HUDEP-2 (cell line): Measurements from ENCODE around the gene FABP7.
A peak's percentile ranks its signal among the peaks of the same experiment; 100 is the strongest.

Experiments used
- DNase-seq, 76 experiments: peaks; one replicate each; lab custom pipeline; 2025; ENCODE audit not compliant: unreplicated experiment in 76 of 76; lab: John Stamatoyannopoulos, UW

FABP7 gene

DNA sequence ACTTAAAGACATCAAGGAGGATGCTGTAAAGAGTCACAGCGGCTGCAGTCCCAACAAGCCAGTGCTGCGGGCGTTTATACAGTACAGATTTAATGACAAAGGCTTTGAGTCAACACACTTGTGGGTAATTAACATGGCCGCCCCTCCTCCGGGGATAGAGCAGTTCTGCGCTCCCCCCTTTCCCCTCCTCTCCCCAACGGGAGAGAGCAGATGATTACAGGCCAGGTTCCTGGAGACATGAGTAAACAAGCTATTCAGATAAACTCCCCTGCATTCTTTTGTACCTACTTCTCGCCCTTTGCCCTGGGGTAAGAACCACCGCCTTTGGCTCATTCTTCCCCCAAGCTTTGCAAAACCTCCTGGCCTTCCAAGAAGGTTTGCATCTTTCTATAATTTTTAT is 23.6 kb upstream of the FABP7 start:
- DNase-seq, result no peak

DNA sequence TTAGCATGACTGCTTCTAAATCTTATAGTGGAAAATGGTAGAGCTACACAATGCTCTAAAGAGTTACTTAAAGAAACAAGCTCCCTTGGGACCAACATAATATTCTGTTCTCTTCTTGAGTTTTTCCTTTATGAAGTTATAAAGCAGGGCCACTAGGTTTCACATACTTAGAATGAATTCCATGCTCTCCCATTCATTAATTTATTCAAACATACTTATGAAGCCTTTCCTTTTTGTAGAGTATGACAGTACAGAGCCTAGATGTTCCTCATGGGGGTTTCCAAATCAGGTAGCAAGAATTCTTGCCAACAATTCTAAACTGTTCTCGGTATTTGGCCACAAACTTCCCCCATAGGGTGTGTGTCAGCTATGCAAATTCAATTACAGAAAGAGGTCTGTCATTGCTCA is 20.6 kb upstream of the FABP7 start:
- no peak for DNase-seq

DNA sequence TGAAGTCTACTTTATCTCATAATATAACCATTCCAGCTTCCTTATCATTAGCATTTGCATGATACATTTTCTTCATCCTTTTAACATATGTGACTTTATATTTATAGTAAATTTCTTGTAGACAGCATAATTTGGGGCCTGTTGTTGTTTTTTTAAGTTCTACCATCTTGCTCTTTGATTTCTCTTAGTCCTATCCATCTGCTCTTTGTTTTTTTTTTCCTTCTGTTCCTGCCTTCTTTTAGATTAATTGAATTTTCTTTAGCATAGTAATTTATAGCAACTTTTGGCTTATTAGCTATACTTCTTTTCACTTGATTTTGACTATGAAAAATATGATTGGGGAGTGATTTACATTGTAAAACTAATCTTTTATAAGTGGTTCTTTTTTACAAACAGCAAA is 19.2 kb upstream of the FABP7 start:
- DNase-seq, result no peak

DNA sequence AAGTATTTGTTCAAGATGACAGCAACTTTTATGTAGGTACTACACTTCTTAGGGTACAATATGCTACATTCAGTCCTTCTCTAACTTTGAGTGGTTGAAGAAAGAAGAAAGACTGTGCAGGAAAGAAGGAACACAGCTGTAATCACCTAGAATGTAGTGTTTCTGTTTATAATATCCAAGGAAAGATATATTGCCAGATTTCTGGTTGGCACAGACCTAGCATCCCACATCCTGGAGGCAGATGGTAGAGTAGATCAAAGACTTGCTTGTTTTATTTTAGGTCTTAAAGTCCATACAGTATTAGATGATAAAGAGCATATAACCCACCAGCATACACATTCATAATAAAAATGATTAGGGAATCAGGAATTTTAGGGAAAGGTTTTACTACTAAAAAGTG is 13.3 kb upstream of the FABP7 start:
- no peak for DNase-seq

DNA sequence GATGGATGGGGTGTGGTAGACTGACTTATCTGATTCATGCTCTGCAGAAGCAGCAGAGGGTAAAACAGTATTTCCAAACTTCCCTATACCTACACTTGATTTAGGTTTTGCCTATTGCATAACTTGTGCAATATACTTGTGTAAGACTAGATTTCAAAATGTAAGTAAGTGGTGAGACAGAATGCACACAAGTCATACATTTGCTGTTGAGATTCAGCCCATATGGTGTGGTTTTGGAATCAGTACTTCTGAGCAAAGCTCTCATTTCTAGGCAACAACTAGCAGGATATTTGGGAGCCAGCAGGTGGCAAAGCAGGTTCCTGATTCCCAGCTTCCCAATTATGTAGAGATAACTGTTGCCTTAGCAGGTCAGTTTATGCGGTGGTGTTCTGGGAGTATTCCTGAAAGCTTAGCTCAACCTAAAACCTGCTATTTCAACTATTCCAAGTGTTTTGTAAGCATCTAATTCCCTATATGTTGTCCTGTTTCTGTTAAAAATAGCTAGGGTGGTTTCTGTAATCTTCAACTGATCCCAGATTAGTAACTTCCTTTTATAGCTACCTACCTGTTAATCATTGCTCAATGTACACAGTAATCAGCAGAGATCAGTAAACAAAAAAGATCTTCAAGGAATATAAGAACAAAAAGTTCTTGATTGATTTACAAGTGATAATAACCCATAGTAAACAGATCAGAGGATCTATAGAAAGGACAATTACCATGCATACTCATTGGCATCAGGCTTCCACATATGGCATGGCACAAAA is 8.5 kb upstream of the FABP7 start:
- no peak for DNase-seq

DNA sequence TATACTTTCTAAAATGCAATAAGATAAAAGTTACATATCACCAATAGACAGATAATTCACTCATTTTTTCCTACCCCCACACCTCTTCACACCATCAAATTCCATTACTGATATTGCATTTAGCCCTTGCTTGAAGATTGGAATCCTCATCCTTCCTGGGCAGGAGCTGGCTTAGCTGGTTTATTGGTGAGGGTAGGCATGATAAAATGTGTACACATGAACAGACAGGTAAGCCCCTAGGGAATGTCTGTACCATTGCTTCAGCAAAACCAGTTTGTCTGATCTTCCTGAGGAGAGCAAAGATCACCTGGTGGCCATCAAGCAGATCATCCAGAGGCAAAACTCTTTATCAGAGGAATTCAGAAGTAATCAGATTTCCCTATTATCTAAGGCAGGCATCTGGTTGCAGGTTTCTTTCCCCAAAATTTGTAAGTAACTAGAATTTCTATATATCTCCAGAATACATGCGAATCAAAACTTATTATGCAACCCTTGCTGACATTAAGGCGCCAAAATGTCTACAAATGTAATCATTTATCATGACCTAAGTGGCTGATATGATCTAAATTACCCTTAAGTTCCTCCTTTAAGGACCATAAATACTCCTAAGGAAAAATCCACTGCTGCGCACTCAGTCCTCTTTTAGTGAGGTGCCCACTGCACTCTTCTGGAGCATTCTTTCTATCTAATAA is 6.6 kb upstream of the FABP7 start:
- no peak for DNase-seq

DNA sequence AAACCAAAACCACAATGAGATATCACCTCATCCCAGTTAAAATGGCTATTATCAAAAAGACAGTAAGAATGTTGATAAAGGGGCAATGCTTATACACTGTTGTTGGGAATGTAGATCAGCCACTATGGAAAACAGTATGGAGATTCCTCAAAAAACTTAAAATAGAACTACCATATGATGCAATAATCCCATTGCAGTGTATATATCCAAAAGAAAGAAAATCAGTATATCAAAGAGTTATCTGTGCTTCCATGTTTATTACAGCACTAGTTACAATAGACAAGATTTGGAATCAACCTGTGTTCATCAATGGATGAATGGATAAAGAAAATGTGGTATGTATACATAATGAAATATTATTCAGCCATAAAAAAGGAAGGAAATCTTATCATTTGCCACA is 3.5 kb upstream of the FABP7 start:
- no peak for DNase-seq

DNA sequence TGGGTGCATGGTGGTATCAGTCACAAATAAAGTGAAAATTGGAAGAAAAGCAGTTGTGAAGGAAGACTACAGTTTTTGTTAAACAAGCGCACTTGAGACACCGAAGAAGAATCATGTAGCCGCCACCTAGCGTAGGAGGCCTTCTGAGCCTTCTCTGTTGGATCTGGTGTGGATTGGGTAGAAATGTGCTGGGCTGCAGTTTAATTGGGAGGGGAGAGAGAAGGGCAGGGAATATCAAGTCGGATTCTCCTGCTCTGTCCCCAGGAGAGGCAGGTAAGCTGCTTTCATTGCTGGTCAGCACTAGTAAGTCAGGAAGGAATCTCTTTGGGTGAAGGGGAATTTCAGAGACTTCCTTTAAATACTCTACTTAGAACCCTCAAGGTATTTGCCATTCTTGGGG is 1.2 kb upstream of the FABP7 start:
- no peak for DNase-seq

DNA sequence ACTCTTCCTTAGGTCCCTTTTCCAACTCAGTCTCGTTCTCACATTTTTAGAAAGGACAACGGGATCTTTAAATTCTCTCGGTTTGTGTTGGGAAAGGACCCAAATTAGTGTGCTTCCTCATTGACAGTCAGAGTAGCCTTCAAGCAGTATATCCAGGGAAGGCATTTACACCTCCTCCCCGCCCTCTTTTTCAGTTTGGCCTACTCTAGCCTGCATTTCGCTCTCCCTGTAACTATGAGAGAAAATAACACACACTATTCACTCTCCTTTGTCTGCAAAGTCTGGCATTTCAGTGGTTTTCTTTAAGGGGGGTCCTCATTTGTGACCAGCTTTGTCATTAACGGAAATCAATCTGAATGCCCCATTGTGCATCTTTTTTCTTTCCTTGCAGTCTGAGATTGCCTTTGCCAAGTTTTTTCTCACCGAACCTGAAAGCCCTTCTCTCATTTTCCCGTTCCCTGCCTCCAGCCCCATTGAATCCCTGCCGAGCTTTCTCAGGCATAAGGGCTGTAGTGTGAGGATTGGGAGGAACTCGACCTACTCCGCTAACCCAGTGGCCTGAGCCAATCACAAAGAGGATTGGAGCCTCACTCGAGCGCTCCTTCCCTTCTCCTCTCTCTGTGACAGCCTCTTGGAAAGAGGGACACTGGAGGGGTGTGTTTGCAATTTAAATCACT is 393 bp upstream of the FABP7 start:
- DNase-seq, result no peak

DNA sequence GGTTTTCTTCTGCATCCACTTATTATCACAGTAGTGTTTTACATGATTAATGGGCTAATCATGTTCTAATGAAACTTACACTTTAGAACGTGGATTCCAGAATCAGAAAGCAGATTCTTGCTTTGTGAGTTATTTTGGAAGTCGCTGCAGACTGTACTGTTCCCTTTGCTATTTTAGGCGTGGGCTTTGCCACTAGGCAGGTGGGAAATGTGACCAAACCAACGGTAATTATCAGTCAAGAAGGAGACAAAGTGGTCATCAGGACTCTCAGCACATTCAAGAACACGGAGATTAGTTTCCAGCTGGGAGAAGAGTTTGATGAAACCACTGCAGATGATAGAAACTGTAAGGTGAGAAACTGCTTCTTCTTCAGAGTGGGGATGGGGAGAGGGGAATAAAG is 598 bp downstream of the FABP7 start:
- no peak for DNase-seq

DNA sequence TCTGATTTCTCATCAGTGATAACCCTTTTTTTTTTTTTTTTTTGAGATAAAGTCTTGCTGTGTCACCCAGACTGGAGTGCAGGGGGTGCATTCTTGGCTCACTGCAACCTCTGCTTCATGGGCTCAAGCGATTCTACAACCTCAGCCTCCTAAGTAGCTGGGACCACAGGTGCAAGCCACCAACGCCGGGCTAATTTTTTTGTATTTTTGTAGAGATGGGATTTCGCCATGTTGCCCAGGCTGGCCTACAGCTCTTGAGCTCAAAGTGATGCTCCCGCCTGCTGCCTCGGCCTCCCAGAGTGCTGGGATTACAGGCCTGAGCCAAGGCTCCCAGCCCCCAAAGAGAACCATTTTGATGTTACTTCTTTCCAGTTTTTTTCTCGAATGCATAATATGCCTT is 2.2 kb downstream of the FABP7 start:
- no peak for DNase-seq

DNA sequence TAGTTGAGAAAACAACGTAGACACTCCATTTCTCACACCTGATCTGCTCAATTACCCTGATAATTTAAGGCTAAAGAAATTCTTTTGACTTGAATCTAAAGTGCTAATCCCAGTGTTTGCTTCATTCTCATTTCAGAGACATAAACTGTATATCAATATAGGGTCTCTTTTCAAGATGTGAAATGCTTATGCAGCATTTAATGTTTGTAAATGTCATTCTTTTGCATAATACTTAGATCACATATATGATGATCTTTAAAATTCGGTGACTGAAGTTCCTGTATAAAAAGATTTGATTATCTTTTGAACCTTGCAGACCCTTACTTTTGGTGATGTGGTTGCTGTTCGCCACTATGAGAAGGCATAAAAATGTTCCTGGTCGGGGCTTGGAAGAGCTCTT is 3.9 kb downstream of the FABP7 start:
- DNase-seq, result no peak

DNA sequence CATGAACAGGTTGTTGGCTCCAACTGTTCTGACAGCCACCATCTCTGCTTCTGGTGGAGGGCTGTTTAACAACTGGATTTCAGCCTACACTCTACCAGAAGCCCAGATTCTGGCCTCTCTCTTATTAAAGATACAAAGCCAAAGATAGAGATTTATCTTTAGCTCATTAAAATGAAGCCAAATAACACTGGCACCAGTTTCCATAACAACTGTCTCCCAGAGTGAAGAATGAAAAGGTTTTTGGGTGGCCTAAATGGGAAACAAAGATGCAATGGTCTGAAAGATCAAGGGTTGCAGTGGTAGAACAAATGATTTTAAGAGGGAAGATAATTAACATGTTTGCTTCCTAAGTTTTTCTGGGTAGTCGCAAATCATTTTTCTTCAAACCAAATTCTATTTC is 6.4 kb downstream of the FABP7 start:
- no peak for DNase-seq

DNA sequence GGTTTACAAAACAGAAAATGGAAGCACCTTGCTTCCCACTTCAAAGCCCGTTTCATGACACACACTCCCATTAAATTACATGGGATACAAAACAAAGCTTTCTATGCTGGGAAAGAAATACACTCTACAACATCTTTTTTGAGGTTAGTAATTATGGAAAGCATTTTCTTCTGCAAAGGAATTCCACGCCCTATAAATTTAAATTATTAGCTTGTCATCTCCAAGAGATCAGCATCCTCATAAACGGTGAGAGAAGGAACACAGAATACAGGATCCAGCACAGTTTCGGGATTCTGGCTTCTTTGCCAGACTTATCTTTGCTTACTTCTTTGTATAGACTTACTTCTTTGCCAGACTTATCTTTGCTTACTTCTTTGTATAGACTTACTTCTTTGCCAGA is 8.2 kb downstream of the FABP7 start:
- DNase-seq, result no peak

DNA sequence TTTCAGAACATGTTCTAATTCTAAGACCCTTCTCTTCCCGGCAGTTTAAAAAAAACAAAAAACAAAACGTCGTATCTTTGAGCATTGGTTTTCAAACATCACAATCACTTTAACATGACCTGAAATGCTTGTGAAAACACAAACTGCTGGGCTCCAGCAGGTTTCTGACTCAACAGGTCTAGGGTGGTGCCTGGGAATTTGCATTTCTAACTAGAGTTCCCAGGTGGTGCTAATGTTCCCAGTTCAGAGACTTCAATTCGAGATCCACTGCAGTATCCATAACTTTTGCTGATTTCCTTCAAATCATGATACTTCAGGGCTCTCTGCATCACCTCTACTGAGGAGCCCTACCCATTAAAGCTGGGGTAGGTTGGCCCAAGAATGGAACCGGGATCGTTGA is 8.7 kb downstream of the FABP7 start:
- DNase-seq, result no peak

DNA sequence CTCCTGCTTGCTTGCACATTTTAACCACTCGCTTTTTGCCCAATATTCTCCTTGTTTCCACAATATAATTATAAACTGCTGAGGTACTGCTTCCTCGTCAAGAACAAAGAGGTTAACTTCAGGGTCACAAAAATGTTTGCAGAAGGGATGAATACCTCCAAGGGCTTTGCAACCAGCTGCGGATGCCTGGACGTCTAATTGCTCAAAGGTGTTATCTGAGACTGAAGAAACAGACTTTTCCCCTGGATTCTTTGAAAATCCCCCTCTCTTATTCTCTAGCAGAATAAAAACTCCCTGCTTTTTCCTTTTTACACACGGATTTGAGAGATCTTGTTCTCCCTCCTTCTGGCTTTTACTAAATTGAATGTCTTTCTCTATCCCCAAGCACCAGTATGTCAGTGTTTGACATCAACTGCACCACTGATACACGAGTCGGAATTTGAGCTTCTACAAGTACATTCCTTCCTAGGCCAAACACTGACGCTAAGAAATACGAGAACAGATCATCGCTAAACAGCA is 9.2 kb downstream of the FABP7 start:
- no peak for DNase-seq

DNA sequence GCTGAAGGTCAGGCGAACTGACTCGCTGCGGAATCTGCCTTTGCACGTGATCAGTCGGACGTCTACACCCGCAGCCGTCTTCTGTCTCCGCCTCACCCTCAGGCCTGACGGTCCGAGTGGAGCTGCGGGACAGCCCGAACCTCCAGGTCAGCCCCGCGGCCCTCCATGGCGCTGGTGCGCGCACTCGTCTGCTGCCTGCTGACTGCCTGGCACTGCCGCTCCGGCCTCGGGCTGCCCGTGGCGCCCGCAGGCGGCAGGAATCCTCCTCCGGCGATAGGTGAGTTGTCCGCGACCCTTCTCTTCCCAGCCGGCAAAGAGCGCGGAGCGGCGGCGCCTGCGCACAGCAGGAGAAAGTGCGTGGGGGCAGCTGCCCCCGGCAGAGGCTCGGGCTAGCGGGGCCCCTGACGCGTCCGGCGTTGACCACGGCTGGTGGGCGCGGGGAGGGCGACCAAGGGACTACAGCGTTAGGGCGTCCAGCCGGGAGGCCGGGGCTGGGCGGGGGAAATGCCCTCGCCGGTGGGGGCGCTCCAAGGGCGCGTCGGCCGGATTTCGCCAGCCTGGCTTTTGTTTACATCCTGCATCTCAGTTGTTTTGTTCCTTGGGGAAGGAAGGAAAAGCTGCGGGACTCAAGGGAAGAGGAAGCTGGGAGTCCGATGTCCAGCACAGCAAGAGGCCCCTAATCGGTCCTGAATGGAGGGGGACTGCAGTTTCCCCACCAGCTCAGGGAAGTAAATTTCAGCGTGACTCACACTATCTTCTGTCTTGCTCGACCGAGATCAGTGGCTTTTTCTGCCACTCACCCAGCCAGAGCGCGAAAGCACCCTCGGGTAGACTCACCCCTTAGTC is 9.9 kb downstream of the FABP7 start, which contains the start of gene SMPDL3A:
Gene SMPDL3A (plus strand): TSS at position 77 of the 846 bp plus-strand sequence. CDS start 89 bp downstream, at position 166.
- DNase-seq, result peak in 11 of 76 experiments; percentile 5 to 39 (median 19)

DNA sequence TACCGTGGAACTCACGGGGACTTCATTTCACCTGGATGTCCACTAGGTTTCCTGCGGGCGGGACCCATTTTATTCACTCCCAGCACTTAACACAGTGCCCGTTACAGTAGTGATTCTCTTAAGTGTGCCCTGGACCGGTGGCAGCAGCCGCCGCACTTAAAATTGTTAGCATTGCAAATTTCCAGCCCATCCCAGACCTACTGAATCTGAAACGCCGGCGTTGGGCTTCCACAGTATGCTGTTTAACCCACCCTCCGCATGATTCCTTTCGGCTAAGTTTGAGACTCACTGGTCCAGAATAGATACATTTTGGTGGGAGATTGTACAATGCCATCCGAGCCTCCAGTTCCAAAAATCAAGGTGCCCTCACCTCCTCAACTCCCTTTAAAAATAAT is 10.5 kb downstream of the FABP7 start:
- DNase-seq, result no peak

DNA sequence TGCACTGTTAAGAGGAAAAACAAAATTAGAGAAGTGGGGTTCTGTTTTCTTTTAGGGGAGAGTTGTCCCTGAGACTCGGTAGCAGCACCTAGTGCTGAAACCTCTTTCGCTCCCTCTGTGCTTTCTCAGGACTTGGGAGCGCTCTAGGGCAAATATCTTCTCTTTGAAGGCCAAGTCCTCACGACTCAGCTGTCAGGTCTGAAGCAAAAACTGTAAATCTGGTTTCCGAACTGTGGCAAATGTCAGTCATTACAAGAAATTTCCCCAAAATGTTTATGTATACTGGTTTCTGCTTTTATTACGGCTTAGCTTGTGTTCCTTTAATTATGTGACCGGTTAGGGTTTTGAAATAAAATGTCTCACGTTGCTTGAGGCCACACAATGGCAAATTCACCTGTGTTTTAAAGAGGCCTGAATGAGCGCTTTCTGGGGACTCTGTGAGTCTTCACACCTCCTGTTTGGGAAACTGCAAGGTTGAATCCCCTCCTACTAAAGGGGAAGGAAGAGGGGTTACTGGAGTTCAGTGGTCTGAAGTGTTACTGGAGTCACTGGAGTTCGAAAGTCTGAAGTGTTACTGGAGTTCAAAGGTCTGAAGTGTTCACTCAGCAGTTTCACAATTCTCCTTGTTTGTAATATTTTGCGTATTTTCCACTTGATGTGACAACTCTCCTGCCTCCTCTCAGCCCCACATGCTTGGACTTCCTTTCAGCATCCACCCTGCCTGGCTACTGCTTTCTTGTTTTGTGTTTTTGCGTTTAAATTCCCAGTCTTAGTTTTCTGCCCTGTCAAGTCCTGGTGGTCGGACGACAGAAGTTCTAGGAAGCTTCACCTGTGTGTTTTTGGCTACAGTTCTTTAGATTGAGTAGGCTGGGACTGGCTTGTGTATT is 11.2 kb downstream of the FABP7 start:
- no peak for DNase-seq

DNA sequence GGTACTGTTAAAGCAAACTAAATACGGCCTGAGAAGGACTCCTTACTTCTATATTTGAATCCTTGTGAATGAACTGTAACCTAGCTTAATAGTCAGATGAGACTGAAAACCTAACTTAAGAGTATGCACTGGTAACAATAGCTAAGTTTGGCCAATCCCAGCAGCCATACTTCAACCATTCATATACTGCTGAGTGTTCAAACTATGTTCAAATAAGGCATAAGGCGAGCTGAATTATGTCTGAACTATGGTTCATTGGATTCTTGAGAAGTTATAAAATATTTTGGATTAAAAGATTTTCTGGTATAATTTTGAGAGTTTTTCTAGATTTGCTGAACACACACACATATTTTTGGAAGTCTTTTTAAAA is 11.8 kb downstream of the FABP7 start:
- no peak for DNase-seq
